ENCODE measurements around the gene ALKBH6. TPM values are rescaled to one million over a fixed set of nuclear protein-coding genes. Genes with fewer than 3 reads are reported as not detected.
A peak's percentile ranks its signal among the peaks of the same experiment; 100 is the strongest.
"Not testable (repeated sequence)": the region's sequence is repeated elsewhere in the genome, so short reads cannot be mapped to it uniquely, and the experiment has no call there.

ALKBH6 gene
- total RNA-seq, 5 donors from 2014 or later (not counting 1 experiment from before 2014, with no cell fraction given): 42.6 to 61.4 (median 51.2) TPM

DNA sequence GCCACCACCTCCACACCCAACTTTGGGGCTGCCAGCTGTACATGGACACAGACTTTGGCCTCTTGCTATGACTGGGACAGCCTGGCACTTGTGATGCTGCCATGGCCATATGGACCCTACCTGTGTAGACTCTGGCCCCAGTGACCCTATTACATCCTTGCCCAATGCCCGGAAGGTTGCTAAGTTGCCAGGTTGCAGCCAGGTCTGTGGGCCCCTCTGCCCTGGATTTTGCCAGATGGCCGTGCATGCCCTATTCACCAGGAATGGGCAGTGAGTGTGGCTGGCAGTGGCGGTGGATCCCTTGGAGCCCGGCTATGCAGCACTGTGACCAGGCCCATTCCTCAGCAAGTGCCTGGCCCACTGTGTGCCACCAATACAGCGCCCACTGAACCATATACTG is 27.9 kb downstream of the ALKBH6 start:
- 87% methylated on average over 5 of the region's 5 CpGs for WGBS (ENCODE audit: insufficient coverage)
- CTCF ChIA-PET: no interaction called here
- H3K27me3 ChIP-seq (replicated peaks in 1 of 2; ENCODE audit: control insufficient read depth in 2 of 2, extremely low read depth in 1 of 2, insufficient read depth in 2 of 2, low read length in 1 of 2): peaks cover 0 to 81% of the 10 kb centered on the region in 2 experiments
- POLR2A ChIA-PET: interaction anchor here in 1 of 2 donors (0.6 kb wide), 1 partner anchor 20 kb away, joined by 3 read pairs; no protein-coding TSS in a partner anchor
- ATAC-seq (replicated peaks in 1 of 4) (no peak), DNase-seq (no peak)
- Mint-ChIP-seq H3K4me3 (peak overlapping the region; percentile 17 to 76 (median 28)), H3K9me3 (no peaks in the 10 kb centered on the region), H3K27me3 (peaks cover 39 to 48% of the 10 kb centered on the region in 2 donors), H3K27ac (no peak overlapping the region), H3K36me3 (no peaks in the 10 kb centered on the region), H3K4me1 (peaks cover 6 to 15% (median 6%) of the 10 kb centered on the region in 3 donors)
- H3K27ac ChIP-seq (ENCODE audit: low read length): no peak overlapping the region
- no peaks in the 10 kb centered on the region for H3K36me3 ChIP-seq (ENCODE audit: control insufficient read depth in 2 of 2, extremely low read depth in 1 of 2, insufficient read depth in 1 of 2, low read length in 1 of 2)
- no peak overlapping the region for H3K4me3 ChIP-seq (ENCODE audit: control insufficient read depth in 1 of 2, extremely low read depth in 1 of 2, low read length in 1 of 2)
- H3K9me3 ChIP-seq: no peaks in the 10 kb centered on the region
- H3K4me1 ChIP-seq (ENCODE audit: control insufficient read depth in 1 of 2, extremely low read depth in 1 of 2, insufficient read depth in 2 of 2, low read length in 2 of 2): peaks cover 0 to 16% of the 10 kb centered on the region in 2 experiments

DNA sequence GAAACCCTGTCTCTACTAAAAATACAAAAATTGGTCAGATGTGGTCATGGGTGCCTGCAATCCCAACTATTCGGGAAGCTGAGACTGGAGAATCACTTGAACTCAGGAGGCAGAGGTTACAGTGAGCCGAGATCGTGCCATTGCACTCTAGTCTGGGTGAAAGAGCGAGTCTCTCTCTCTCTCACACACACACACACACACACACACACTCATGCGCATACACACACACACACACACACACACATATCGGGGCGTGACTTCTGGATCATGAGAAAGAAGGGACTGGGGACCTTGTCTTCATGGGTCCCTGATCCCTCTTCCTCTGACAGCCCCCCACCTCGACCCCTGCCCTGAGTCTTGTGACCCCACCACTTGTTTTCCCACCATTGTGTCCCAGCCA is 30.8 kb downstream of the ALKBH6 start:
- Histone ChIP-seq H3K4me1 (ENCODE audit: control insufficient read depth in 1 of 2, extremely low read depth in 1 of 2, insufficient read depth in 2 of 2, low read length in 2 of 2) (peaks cover 0 to 16% of the 10 kb centered on the region in 2 experiments), H3K27ac (ENCODE audit: low read length) (no peak overlapping the region), H3K27me3 (replicated peaks in 1 of 2; ENCODE audit: control insufficient read depth in 2 of 2, extremely low read depth in 1 of 2, insufficient read depth in 2 of 2, low read length in 1 of 2) (peaks cover 0 to 84% of the 10 kb centered on the region in 2 experiments), H3K4me3 (ENCODE audit: control insufficient read depth in 1 of 2, extremely low read depth in 1 of 2, low read length in 1 of 2) (no peak overlapping the region), H3K36me3 (ENCODE audit: control insufficient read depth in 2 of 2, extremely low read depth in 1 of 2, insufficient read depth in 1 of 2, low read length in 1 of 2) (no peaks in the 10 kb centered on the region), H3K9me3 (no peaks in the 10 kb centered on the region)
- H3K9me3 Mint-ChIP-seq: no peaks in the 10 kb centered on the region
- no peak overlapping the region for H3K4me3 Mint-ChIP-seq
- 68% methylated on average over 6 of the region's 8 CpGs for WGBS (ENCODE audit: insufficient coverage)
- ATAC-seq (replicated peaks in 1 of 4): no peak
- H3K27ac Mint-ChIP-seq: no peak overlapping the region
- DNase-seq: no peak
- POLR2A ChIA-PET: no interaction called here
- CTCF ChIA-PET: interaction anchor here in 1 of 2 donors (0.6 kb wide), 1 partner anchor 14 kb away, joined by 5 read pairs; no protein-coding TSS in a partner anchor
- peaks cover 55 to 62% of the 10 kb centered on the region in 2 donors for H3K27me3 Mint-ChIP-seq
- no peaks in the 10 kb centered on the region for H3K36me3 Mint-ChIP-seq
- H3K4me1 Mint-ChIP-seq: peaks cover 6 to 23% (median 6%) of the 10 kb centered on the region in 3 donors

DNA sequence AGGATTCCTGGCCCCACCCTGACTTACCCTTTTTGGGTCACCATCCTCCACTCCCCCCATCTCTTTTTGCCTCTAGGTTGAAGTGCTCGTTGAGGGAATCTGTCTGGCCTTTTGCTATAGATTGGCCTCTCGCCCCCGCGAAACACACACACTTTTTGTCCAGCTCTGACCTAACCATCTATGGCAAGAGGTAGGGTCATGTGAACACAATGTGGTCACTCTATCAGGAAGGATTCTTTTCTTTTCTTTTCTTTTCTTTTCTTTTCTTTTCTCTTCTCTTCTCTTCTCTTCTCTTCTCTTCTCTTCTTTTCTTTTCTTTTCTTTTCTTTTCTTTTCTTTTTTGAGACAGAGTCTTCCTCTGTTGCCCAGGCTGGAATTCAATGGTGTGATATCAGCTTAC is 33.0 kb downstream of the ALKBH6 start:
- Mint-ChIP-seq H3K4me1 (peaks cover 0 to 15% (median 0%) of the 10 kb centered on the region in 3 donors), H3K27me3 (peaks cover 51 to 55% of the 10 kb centered on the region in 2 donors)
- H3K36me3 Mint-ChIP-seq; H3K4me1 ChIP-seq (ENCODE audit: control insufficient read depth in 1 of 2, extremely low read depth in 1 of 2, insufficient read depth in 2 of 2, low read length in 2 of 2); H3K9me3 Mint-ChIP-seq; DNase-seq; H3K4me3 Mint-ChIP-seq; H3K36me3 ChIP-seq (ENCODE audit: control insufficient read depth in 2 of 2, extremely low read depth in 1 of 2, insufficient read depth in 1 of 2, low read length in 1 of 2); H3K9me3 ChIP-seq; H3K4me3 ChIP-seq (ENCODE audit: control insufficient read depth in 1 of 2, extremely low read depth in 1 of 2, low read length in 1 of 2); H3K27ac ChIP-seq (ENCODE audit: low read length); POLR2A ChIA-PET; ATAC-seq (replicated peaks in 1 of 4); H3K27ac Mint-ChIP-seq; CTCF ChIA-PET: not testable (repeated sequence)
- WGBS (ENCODE audit: insufficient coverage): no CpG with 5 or more reads among the region's 4 CpGs
- H3K27me3 ChIP-seq (replicated peaks in 1 of 2; ENCODE audit: control insufficient read depth in 2 of 2, extremely low read depth in 1 of 2, insufficient read depth in 2 of 2, low read length in 1 of 2): peaks cover 0 to 80% of the 10 kb centered on the region in 2 experiments

DNA sequence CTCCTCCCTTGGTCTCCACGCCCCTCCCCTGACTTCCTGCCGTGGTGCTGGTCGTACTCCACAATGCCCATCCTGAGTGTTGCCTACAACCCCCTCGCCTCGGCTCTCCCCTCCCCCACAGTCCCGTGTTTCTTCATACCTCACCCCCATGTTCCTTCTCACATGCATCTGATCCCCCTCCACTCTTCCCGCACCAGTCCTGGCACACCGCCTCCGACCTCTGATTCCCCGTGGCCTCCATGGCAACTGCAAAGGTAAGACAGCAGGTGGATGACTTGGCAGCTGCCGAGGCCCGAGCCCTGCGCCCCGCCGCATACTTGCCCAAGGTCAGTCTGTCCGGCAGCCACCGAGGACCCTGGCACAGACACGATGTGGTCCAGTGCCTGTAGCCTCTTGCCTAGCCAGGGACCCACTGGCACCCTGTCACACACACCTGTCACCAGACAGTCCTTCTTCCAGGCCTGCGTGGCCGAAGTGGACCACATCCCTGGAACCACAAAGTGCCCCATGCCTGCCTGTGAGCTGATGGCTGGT is 35.1 kb downstream of the ALKBH6 start:
- no peak for DNase-seq
- no peaks in the 10 kb centered on the region for H3K36me3 Mint-ChIP-seq
- H3K36me3 ChIP-seq (ENCODE audit: control insufficient read depth in 2 of 2, extremely low read depth in 1 of 2, insufficient read depth in 1 of 2, low read length in 1 of 2): no peaks in the 10 kb centered on the region
- H3K27ac ChIP-seq (ENCODE audit: low read length): no peak overlapping the region
- H3K27ac Mint-ChIP-seq: no peak overlapping the region
- ATAC-seq (replicated peaks in 1 of 4): no peak
- peaks cover 0 to 76% of the 10 kb centered on the region in 2 experiments for H3K27me3 ChIP-seq (replicated peaks in 1 of 2; ENCODE audit: control insufficient read depth in 2 of 2, extremely low read depth in 1 of 2, insufficient read depth in 2 of 2, low read length in 1 of 2)
- no peaks in the 10 kb centered on the region for H3K9me3 Mint-ChIP-seq
- 67% methylated on average over 19 of the region's 20 CpGs for WGBS (ENCODE audit: insufficient coverage)
- no peaks in the 10 kb centered on the region for H3K9me3 ChIP-seq
- H3K4me3 ChIP-seq (ENCODE audit: control insufficient read depth in 1 of 2, extremely low read depth in 1 of 2, low read length in 1 of 2): no peak overlapping the region
- no peak overlapping the region for H3K4me3 Mint-ChIP-seq
- no peaks in the 10 kb centered on the region for H3K4me1 ChIP-seq (ENCODE audit: control insufficient read depth in 1 of 2, extremely low read depth in 1 of 2, insufficient read depth in 2 of 2, low read length in 2 of 2)
- H3K4me1 Mint-ChIP-seq: peaks cover 0 to 10% (median 0%) of the 10 kb centered on the region in 3 donors
- peaks cover 34 to 38% of the 10 kb centered on the region in 2 donors for H3K27me3 Mint-ChIP-seq
- POLR2A ChIA-PET: no interaction called here
- CTCF ChIA-PET: no interaction called here

DNA sequence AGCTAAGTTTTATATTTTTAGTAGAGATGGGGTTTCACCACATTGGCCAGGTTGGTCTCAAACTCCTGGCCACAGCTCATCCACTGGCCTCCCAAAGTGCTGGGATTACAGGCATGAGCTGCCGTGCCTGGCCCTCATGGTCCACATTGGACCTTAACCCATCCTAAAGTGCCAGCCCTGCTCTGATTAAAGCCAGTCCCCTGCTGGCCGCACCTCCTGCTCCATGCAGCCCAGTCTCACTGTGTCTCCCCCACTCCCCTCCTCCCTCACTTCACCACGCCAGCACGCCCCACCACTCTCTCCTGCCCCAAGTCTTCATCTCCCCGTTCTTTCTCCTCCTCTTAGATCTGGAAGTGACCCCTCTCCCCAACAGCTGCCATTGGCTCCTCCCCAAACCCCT is 35.7 kb downstream of the ALKBH6 start:
- H3K36me3 Mint-ChIP-seq: no peaks in the 10 kb centered on the region
- no peaks in the 10 kb centered on the region for H3K9me3 Mint-ChIP-seq
- H3K4me3 ChIP-seq (ENCODE audit: control insufficient read depth in 1 of 2, extremely low read depth in 1 of 2, low read length in 1 of 2): no peak overlapping the region
- no peak overlapping the region for H3K27ac ChIP-seq (ENCODE audit: low read length)
- peaks cover 0 to 74% of the 10 kb centered on the region in 2 experiments for H3K27me3 ChIP-seq (replicated peaks in 1 of 2; ENCODE audit: control insufficient read depth in 2 of 2, extremely low read depth in 1 of 2, insufficient read depth in 2 of 2, low read length in 1 of 2)
- no peaks in the 10 kb centered on the region for H3K36me3 ChIP-seq (ENCODE audit: control insufficient read depth in 2 of 2, extremely low read depth in 1 of 2, insufficient read depth in 1 of 2, low read length in 1 of 2)
- 44% methylated on average over 5 of the region's 5 CpGs for WGBS (ENCODE audit: insufficient coverage)
- no peak overlapping the region for H3K27ac Mint-ChIP-seq
- DNase-seq: no peak
- peaks cover 0 to 10% (median 0%) of the 10 kb centered on the region in 3 donors for H3K4me1 Mint-ChIP-seq
- no peaks in the 10 kb centered on the region for H3K9me3 ChIP-seq
- H3K4me3 Mint-ChIP-seq: no peak overlapping the region
- H3K4me1 ChIP-seq (ENCODE audit: control insufficient read depth in 1 of 2, extremely low read depth in 1 of 2, insufficient read depth in 2 of 2, low read length in 2 of 2): no peaks in the 10 kb centered on the region
- peaks cover 29 to 32% of the 10 kb centered on the region in 2 donors for H3K27me3 Mint-ChIP-seq
- ATAC-seq (replicated peaks in 1 of 4): no peak
- POLR2A ChIA-PET: interaction anchor here in 1 of 2 donors (0.6 kb wide), 1 partner anchor 63 kb away, joined by 4 read pairs; no protein-coding TSS in a partner anchor
- CTCF ChIA-PET: no interaction called here

DNA sequence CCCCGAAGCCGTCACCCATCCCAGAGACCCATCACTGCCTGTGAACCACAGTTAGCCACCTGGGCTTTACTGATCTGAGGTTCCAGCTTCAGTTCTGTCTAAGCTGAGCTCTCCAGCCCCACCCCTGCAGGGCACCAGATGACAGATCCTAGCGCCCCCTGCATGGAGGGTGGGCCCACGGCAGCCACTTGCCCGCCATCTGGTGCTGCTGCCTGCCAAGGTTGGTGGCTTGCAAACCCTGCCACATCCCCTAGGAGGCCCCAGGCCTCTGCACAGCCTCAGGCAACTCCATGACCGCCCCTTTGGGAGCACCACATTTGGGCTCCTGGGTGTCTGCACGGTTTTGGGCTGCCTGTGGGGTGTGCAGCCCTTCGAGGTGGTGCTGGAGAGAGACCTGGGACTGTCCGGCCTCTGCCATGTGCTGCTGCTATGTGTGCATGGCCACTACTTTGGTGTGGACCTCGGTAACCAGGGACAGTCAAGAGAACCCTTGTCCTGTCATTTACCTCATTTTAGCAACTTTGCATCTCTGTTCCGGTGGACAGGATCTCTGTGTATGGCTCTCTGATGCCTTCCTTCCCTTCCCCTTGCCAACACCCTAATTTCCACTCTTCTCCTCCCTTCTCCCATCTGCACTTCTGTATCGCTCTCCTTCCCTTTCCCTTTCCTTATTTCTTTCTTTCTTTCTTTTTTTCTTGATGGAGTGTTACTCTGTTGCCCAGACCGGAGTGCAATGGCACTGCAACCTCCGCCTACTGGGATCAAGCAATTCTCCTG is 36.4 kb downstream of the ALKBH6 start:
- Mint-ChIP-seq H3K27ac (no peak overlapping the region), H3K27me3 (peaks cover 28 to 29% of the 10 kb centered on the region in 2 donors), H3K4me1 (peaks cover 0 to 10% (median 0%) of the 10 kb centered on the region in 3 donors), H3K9me3 (no peaks in the 10 kb centered on the region), H3K36me3 (no peaks in the 10 kb centered on the region), H3K4me3 (no peak overlapping the region)
- ChIA-PET POLR2A (interaction anchor here in 1 of 2 donors (0.6 kb wide), 1 partner anchor 63 kb away, joined by 4 read pairs; no protein-coding TSS in a partner anchor), CTCF (interaction anchor here in 1 of 2 donors (0.6 kb wide), 1 partner anchor 237 kb away, joined by 3 read pairs; no protein-coding TSS in a partner anchor)
- Histone ChIP-seq H3K36me3 (ENCODE audit: control insufficient read depth in 2 of 2, extremely low read depth in 1 of 2, insufficient read depth in 1 of 2, low read length in 1 of 2) (no peaks in the 10 kb centered on the region), H3K27me3 (replicated peaks in 1 of 2; ENCODE audit: control insufficient read depth in 2 of 2, extremely low read depth in 1 of 2, insufficient read depth in 2 of 2, low read length in 1 of 2) (peaks cover 0 to 69% of the 10 kb centered on the region in 2 experiments), H3K27ac (ENCODE audit: low read length) (no peak overlapping the region), H3K4me1 (ENCODE audit: control insufficient read depth in 1 of 2, extremely low read depth in 1 of 2, insufficient read depth in 2 of 2, low read length in 2 of 2) (no peaks in the 10 kb centered on the region), H3K4me3 (ENCODE audit: control insufficient read depth in 1 of 2, extremely low read depth in 1 of 2, low read length in 1 of 2) (no peak overlapping the region), H3K9me3 (no peaks in the 10 kb centered on the region)
- peak in 2 of 35 experiments; percentile 12 to 34 for DNase-seq
- peak in 3 of 4 experiments; percentile 23 to 68 (median 42) for ATAC-seq (replicated peaks in 1 of 4)
- WGBS (ENCODE audit: insufficient coverage): 47% methylated on average over 9 of the region's 14 CpGs

Data from T-cell (primary cell).